ENCODE measurements around the gene TTLL5.

TTLL5 gene

DNA sequence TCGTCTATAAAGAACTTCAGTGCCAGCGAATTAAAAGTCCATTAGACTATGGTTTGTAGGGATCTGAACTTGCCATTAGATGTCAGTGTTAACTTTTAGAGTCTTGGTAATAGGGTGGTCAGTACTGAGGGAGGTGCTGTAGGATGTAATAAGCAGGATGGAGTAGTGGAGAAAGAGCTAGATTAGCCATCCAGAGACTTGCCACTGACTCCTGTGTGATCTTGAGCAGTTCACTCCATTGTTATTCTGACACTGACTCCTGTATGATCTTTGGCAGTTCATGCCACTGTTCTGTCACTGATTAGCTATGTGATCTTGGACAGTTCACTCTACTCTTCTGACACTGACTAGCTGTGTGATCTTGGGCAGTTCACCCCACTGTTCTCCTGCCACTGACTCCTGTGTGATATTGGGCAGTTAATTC lies 133.6 kb downstream of the TTLL5 start:
- DNase-seq (ENCODE audit: low spot score) = peak; percentile 78

DNA sequence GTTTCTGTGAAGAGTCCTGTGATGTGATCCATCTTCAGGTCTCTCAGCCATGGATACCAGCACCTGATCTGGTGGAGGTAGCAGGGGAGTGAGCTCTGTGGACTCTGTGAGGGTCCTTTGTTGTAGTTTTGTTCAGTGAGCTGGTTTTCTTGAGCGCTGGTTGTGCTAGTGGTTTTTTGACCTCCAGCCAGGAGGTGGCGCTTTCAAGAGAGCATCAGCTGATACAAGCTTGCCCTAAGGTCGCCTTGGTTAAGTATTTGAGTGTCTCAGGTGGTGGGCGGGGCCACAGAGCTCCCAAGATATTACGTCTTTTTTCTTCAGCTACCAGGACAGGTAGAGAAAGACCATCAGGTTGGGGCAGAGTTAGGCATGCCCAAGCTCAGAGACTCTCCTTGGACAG lies 139.7 kb downstream of the TTLL5 start:
- DNase-seq (ENCODE audit: low spot score) = no peak

DNA sequence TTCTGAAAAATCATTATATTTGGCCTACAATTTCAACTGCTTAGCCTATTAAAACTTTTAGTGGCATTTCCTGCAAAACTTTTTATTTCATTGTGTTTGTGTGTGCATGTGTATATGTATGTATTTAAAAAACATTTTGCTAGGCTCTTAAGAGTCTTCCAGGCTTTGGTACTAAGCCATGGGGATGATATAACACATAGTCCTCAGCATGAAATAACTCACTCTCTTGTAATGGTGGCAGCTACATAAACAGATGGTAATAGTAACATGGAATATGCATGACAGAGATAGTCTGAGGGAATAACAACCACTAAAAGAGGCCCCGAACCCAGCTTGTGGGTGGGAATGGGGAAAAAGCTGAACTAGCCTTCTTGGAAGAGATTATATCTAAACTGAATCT lies 141.4 kb downstream of the TTLL5 start:
- no peak for DNase-seq (ENCODE audit: low spot score)

- no peak for DNase-seq (ENCODE audit: low spot score)
Measured at GRCh38 chr14:75803765-75804164, 142.7 kb downstream of the TTLL5 start.

DNA sequence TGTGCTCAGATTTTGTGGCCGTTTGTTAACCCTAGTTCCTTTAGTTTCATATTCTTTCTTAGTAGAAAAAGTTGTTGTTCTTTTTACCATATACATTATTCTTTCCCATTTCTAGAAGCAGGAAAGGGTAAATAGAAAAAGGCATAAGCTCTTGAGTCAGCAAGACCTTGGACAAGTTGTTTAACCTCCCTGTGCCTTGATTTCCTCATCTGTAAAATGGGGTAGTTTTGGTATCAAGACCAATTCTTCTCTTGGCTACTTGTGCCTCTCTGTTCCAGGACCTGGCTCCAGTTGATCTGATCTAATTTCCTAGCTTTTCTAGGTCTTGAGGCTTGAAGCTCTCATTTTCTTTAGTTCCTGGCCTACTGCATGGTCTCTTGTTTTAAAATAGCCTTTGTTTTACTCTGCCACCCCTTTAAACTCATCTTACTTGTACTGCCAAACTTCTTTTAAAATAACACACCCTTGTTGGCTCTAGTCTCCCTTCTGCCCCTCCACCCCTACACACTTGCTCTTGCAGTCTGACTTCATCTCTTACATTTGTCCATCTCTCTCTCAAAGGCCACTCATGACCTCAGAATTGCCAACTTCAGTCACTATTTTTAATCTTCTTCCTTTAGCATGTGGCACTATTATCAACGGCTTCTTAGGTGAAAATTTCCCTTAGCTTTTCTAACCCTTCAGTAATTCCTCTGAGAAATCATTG lies 143.7 kb downstream of the TTLL5 start:
- no peak for DNase-seq (ENCODE audit: low spot score)

DNA sequence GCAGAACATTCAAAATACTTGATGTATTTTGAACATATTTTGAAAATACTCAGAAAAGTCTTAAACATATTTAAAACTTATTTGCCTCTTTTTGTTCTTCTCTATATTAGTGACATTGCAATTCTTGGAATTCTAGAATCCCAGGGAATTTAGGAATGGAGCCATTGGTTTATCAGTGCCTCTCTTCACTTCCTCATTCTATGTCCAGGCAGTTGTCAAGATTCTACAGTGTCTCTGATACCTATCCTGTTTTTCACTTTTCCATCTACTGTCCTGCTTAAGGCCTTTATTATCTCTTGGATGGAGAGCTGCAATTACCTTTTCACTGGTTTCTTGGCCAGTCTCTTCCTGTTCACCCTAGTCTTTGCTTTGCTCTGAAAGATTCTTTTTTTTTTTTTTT lies 144.6 kb downstream of the TTLL5 start:
- DNase-seq (ENCODE audit: low spot score) = no peak

DNA sequence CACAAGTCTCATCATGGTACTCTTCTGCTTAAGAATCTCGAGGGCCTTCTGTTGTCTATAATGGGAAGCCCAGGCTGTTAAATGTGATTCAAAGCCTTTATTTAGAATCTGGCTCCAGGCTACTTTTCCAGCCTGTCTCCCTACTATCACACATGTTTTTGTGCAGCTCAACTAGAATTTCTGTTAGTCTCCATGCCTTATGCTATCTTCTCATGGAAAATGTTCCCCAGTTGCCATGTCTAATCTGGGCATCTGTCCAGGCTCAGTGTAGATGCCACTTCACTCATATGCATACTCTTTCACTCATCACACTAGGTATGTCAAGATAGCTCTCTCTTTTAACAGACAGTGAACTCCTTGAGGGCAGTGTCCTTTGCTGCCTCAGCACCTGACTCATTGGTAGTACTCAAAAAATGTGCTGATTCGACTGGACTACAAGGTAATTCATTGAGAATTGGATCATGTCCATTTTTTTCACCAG lies 145.3 kb downstream of the TTLL5 start:
- DNase-seq (ENCODE audit: low spot score) = no peak

GRCh38 chr14:75807667-75808360 lies 146.8 kb downstream of the TTLL5 start:
- DNase-seq (ENCODE audit: low spot score) = no peak

- DNase-seq (ENCODE audit: low spot score) = no peak
Measured at GRCh38 chr14:75811136-75811829, 150.2 kb downstream of the TTLL5 start.

DNA sequence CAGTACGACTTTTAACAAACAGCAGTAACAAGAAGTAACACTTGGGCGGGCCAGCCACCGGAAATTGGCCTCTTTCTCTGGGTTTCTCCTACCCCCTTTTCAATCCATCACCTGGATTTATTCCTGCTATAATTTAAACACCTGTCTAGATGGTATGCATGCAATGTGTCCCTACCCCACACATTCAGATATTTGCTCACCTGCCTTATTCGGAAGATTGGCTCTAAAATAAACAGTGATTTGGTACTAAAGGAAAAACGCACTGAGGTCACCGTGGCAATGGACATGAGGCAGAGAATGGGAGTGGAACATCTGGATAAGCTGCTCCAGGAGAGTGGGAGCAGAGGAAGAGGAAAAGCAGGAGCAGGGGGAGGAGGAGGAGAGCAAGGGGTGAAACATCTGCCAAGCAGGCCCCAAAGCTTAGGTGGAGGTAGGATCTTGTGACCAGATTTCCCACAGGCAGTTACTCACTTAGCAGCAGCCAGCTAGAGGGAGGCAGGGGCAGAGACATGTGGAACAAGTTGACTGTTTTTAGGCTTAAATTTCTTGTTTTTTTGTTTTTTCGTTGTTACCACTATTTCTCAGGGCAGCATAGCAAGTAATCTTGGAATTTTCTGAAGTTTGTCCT lies 150.9 kb downstream of the TTLL5 start:
- no peak for DNase-seq (ENCODE audit: low spot score)

DNA sequence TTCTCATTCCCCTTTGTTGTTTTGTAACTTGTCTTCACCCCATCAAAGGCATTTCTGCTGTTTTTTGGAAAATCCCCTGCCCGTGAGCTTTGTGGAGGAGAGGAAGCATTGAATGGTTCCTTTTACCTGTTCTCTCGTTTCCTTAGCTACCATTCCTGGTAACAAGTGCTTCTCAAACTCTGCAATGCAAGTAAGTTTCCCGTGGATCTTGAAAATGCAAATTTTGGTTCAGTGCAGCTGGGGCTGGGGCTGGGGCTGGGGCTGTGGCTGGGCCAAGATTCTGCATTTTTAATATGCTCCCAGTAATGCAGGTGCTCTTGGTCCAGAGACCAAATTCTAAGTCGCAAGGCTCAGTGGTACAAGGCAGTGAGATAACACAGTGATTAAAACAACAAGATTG lies 151.6 kb downstream of the TTLL5 start:
- DNase-seq (ENCODE audit: low spot score) = no peak

- DNase-seq (ENCODE audit: low spot score) = no peak
Measured at GRCh38 chr14:75820761-75821160, 159.7 kb downstream of the TTLL5 start.

GRCh38 chr14:75821831-75822521 lies 160.9 kb downstream of the TTLL5 start:
- no peak for DNase-seq (ENCODE audit: low spot score)

GRCh38 chr14:75822522-75823141 lies 161.6 kb downstream of the TTLL5 start:
- DNase-seq (ENCODE audit: low spot score) = no peak

DNA sequence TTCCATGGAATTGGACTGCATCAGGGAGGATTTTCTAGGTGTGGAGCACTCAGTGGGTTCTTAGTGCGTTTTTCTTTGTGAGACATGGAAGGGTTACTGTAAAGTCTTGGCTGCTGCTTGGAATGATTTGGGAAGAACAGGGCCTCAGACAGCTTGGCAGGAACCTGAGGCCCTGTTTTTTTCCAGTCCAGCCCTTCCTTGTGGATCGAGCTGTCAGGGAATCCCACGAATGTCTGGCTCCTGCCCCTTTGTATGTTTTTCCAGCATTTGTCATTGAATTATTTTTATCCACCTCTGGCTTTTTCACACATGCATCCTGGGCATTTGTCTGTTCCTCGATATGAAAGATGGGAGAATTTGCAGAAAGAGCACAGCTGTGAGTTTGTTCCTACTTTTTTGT lies 162.3 kb downstream of the TTLL5 start:
- no peak for DNase-seq (ENCODE audit: low spot score)

GRCh38 chr14:75824318-75824717 lies 163.3 kb downstream of the TTLL5 start:
- DNase-seq (ENCODE audit: low spot score) = no peak

GRCh38 chr14:75825147-75825592 lies 164.1 kb downstream of the TTLL5 start:
- DNase-seq (ENCODE audit: low spot score) = no peak

DNA sequence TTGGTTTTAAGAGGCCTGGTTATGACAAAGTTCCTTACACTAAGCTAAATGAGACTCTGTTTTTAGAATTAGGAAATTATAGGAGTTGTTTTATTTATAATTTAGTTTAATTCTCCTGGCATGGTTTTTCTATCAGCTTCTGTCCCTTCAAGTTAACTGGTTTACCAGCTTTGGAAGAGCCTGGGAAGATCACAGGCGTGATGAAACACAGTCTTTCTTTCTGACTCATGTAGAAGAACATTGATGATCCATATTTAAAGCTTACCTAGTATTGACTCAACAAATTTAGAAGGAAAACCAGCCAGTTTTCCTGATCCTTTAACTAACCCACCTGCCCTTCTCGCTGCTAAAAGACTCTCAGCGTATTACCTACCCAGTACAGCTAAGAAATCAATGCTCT lies 165.6 kb downstream of the TTLL5 start:
- DNase-seq (ENCODE audit: low spot score) = no peak

DNA sequence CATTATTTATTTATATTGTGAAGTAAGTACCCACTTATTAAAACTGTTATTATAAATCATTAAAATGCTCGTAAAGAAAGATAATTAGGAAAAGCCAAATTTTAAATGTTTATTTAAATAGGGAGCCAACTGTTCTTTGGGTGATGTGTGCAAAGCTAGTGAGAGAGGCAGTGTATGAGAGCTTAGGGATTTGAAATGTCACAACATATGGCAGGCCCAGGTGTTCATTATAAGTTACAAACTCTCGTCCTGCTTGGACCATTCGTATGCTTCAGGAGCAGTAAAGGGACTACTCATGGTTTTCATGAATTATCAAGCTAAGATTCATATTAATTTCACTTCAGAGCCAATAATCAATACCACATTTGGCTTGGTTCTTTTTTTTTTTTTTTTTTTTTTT lies 166.3 kb downstream of the TTLL5 start:
- DNase-seq (ENCODE audit: low spot score) = no peak

- DNase-seq (ENCODE audit: low spot score) = no peak
Measured at GRCh38 chr14:75829316-75829715, 168.3 kb downstream of the TTLL5 start.

- no peak for DNase-seq (ENCODE audit: low spot score)
Measured at GRCh38 chr14:75831455-75831854, 170.4 kb downstream of the TTLL5 start.
